ENCODE measurements around the gene RAPGEF1.

RAPGEF1 gene

DNA sequence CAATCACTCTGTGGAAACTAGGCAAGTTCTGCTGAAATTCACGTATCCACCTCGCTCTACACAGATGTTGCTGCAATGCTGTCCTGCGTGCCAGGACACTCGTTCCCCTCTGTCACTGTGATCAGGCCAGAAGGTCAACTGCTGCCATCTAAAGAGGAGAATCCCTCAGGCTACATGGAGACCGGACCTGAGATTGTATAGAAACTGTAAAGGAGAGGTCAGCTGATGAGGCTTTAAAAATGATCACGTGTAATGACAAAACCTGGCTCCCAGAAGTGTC lies 114.4 kb downstream of the RAPGEF1 start:
- ATAC-seq (no peak), DNase-seq (no peak)

DNA sequence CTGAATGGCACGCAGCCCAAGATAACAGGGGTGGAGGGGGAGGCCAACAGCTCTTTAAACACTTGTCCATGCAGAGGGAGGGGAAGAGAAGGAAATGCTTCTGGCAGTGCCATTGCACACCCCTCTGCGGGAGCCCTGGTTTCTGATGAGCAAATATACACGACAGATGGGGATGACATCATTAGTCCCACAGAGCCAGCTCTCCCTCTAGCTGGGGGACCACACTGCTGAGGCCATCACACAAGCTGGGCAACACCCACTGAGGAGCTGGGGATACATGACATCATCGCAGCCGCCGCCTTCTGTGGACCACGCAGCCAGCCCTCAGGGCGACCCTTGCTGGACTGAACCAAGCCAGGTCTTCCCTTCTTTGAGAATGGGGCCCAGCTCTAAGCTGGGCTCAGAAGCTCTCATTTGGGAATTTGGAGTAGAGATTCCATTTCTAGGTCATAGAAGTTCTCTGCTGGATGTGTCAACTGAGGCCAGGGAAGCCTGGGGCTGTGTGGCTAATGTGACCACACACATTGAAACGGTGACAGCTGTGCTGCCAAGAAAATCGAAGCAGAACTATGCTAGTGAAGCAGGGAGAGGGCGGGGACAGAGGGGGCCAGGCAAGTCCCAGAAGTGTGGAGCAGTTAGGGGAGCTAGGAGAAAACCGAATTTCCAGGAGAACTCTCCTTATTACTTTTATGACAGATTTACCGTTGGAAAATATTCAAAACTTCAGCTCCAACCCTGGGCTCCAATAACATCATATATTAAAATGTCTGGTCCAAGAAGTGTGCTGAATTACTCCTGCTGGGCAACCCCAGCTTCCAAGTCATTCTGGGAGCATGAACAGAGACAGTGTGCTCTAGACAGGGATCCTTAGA lies 115.0 kb downstream of the RAPGEF1 start:
- ATAC-seq (no peak), DNase-seq (no peak)

DNA sequence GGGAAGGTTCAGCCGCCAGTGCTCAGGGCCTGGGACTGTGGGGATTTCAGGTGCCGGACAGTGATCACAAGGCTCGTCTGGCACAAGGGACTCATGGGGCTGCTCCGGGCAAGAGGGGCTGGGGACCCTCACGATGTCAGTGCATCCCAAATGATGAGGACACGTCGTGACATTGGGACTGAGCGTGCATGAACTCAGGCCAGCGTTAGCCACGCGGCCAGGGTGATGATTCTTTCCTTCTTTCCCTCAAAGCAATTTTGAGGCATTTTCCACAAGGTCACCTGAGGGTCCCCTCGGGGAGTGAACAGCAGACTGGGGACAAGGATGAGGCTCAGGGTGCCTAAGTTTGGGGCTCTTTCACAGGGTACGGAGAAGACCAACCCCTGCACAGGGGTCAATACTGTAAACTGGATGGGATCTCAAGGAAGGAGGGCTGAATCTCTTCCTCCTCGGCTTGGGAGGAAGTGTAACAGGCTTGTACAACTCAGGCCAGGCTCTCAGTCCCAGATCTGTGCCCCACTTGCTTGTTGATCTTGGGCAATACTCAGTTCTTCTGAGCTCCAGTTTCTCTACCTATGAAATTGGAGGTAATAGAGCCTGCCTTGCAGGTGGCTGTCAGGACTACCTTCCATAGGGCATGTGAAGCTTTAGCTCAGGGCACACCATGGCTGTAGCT lies 116.1 kb downstream of the RAPGEF1 start:
- ATAC-seq (no peak), DNase-seq (no peak)

DNA sequence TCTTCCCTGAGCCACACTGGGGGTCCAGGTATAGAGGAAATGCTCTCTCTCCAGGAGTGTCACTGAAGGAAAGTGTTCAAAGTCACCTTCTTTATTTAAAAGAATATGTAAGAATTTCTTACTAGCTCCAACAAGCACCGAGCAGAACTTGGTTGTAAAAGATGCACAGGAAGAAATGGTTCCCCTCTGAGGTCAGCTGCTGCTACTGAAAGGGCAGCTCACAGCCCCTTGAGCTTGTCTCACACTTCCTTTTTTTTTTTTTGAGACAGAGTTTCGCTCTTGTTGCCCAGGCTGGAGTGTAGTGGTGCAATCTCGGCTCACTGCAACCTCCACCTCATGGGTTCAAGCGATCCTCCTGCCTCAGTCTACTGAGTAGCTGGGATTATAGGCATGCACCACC lies 117.4 kb downstream of the RAPGEF1 start:
- DNase-seq (no peak), ATAC-seq (no peak)

DNA sequence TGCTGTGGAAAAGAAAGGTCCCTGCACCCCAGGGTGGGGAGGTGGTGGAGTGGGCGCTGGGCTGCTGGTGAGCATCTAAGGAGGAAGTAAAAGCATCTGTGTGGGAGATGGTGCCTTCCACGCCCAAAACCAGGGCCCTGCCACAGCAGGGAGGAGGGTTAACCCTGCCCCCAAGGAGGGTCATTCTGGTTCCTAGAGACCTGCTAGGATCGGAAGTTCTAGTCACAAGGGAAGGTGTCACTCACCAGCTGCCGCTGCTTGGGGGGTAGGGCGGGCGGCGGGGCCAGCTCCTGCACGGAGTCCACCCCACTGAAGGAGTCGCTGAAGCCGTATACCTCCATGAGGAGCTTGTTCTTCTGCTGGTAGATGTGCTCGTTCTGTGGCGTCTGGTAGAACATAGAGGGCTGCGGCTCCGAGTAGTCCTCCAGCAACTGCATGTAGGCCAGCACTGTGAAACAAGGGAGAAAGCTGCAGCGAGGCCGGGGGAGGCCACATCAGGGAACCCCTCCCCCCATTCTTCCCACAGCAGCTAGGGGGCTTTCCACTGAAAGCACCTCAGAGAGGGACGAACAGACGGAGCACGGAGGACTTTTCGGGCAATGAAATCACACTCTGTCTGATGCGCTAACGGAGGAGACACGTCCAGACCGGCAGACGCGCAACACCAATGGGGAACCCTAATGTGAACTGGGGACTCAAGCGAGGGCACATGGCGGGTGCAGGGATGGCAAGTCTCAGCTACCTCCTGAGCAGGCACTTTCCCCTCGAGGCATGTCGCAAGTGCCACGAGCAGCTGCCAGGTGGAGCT lies 118.1 kb downstream of the RAPGEF1 start:
- ATAC-seq, result no peak
- DNase-seq, result no peak

DNA sequence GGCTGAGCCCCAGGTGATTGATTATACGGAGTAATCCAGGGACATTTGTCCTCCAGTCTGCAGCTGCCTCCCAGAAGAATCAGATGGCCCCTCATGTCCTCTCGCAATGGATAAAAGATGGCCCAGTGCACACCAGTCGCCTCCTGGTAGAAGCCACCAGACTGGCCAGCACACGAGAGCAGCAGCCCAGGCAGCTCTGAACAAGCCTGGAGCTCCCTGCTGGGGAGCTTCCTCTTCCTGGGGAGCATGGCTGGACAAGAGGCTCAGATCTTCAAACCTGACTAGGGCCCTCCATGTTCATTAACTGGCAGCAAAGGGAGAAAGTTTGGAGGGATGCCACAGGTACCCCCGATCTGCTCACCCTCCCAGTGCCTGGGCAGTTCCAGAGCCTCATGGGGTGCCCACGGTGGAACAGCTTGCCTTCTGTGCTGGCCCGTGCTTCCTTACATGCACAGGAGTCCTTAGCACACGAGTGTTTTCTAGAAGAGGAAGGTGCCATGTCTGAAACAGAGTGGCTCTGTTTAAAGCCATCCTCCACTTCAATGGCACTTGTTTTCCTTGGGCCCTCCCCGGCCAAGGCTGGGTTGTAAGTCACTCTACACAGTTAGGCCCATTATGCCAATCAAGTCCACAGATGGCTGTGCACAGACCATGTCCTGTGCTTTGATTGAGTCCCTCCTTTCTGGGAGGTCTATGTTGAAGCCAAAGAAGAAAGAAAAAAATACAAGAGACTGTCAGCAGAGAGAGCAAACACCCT lies 118.9 kb downstream of the RAPGEF1 start:
- ATAC-seq (no peak), DNase-seq (no peak)

DNA sequence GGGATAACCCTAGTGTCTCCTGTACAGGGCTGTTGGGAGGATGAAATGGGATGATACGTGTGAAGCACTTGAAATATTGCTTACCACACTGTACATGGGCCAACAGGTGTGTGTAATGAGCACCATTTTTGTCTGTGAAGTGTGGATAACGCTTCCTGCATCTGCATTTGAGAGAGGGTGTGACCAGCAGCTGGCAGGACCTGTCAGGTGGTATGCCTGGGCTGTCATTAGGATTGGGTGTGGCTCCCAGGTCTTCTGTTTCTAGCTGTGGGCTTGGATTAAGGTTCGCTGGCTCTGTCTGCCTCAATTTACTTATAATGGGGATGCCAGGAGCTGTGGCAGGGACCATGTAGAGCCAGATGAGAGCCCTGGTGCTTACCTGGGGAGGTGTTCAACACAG lies 120.2 kb downstream of the RAPGEF1 start:
- no peak for ATAC-seq
- DNase-seq, result no peak

DNA sequence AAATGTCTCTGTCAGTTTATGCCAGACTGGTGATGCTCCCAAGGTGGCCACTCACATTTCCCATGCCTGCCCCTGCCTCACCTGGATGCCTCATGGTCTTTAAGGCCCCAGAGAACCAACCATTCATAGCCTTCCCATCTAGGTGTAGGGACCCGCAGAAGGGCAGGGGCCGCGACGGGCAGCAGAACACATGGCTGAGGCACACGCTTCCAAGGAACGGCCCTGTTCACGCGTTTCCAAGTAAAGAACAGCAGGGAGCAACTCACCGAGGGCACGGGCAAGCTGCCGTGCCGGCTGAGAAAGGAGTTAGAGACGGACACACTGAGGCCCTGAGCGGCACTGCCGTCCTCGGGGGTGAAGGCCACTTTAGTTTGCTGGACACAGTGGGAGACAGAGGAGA lies 121.1 kb downstream of the RAPGEF1 start:
- DNase-seq (no peak), ATAC-seq (no peak)

DNA sequence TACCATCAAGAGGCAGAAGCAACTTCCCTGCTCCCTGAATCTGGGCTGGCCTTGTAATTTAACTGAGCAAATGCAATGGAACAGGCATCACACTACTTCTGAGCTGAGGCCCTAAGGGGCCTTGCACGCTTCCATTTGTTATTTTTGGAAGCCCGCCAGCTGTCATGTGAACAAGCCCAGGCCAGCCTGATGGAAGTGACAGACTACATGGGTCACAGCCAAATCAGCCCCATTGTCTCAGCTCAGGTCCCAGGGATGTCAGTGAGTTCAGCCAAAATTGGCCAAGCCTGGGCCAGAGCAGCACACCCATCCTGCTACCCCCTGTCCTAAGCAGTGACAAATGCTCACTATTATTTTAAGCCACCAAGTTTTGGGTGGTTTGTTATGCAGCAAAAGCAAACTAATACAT lies 121.8 kb downstream of the RAPGEF1 start:
- no peak for ATAC-seq
- no peak for DNase-seq

DNA sequence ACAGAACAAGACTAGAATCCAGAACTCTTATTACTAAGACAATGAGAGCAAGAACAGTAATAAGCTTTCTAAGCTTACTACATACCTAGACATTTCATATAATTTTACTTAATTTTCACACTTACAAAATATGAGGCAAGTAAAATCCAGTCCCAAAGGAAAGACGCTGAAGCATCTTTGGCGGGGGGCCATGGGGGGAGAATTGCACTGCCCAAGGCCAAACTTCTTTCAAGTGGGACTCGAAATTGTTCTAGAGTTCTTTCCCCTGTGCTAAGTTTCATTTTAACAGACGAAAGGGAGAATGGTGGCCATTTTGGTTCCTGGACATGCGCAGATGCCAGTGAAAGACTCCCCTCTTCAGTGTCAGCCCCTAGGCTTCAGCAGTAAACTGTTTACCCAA lies 122.3 kb downstream of the RAPGEF1 start:
- DNase-seq, result no peak
- ATAC-seq, result no peak

DNA sequence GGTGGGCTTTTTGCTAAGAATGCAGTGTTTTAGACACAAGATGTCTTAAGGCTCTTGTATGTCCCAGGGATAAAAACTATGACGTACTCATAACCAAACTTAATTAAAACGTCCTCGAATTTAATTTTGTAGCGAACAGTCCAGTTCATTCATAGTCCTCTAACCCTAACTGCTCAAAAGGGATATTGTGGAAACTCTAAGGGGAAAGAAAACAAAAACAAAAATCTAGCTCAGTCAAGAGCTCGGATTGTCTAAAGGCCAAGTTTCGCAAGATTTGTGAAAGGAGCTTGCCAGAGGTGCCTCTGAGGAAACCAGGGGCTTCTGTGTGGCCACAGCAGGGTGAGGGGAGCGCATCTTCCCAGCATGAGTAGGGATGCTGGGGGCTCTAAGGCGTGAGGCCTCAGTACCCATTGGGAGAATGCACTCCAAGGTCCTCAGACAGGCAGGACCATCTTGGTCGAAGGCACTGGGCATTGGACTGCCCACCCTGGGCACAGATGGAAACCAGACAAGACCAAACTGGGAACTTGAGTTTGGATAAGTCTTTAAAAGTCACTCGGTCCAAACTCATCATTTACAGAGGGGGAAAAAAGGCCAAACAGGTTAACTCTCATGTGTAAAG lies 122.8 kb downstream of the RAPGEF1 start:
- DNase-seq, result no peak
- no peak for ATAC-seq

DNA sequence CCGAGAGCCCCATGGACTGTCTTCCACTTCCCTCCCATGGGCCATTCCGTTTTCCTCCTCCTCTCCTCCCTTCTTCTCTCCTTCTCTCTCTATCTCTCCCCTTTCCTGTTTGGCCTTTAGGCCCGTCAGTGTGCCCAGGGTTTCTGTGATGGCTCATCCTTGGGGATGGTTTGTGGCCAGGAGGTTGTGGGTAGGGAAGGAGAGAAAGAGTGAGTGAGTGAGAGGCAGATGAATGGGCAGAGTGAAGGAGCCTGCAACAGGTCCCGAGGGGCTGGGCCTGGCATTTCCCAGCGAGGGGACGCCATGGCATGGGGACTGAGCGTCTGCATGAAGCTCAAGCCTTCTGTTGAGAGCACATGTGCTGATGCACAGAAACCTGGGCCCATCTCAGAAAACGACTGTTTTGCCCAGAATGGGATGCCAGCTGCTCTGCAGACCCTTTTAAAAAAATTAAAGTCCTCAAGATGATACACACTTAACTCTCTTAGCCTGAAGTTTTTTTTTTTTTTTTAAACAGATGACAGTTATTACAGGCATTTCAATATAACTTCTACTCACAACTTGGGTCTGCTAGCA lies 125.4 kb downstream of the RAPGEF1 start:
- DNase-seq, result no peak
- ATAC-seq, result no peak

DNA sequence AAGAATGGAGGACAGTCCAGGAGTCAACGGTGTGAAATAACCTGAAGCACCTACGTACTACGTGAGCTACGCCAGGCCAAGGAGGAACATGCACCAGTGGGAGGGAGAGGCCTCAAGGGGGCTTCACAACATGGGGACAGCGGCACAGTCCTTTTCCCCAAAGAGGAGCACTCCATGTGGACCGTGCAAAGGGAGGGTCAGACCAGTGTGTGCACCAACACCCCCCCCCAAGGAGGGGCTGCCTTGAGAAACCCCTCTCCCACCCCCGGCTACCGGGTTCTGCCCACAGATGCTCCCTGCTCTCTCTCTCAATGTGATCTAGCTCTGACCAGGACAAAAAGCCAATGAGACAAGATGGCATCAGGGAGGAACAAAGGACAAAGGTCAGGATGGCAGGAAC lies 126.0 kb downstream of the RAPGEF1 start:
- DNase-seq, result no peak
- no peak for ATAC-seq

DNA sequence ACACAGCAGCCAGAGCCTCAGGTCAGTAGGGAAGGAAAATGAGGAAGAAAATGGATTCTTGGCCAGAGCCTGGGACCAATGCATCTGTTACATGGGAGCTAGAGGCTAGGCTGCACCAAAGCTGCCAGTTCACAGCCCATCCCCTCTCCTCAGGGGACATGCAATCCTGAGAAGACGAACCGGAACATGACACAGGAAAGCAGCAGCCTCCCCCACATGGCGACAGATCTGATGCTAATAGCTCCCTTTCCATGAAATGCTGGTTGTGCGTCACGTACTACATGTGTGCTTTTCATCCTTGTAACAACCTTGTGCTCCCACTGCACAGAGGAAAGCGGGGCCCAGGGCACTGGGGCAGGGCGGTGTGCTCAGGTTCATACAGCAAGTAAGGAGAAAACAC lies 127.0 kb downstream of the RAPGEF1 start:
- no peak for DNase-seq
- no peak for ATAC-seq

DNA sequence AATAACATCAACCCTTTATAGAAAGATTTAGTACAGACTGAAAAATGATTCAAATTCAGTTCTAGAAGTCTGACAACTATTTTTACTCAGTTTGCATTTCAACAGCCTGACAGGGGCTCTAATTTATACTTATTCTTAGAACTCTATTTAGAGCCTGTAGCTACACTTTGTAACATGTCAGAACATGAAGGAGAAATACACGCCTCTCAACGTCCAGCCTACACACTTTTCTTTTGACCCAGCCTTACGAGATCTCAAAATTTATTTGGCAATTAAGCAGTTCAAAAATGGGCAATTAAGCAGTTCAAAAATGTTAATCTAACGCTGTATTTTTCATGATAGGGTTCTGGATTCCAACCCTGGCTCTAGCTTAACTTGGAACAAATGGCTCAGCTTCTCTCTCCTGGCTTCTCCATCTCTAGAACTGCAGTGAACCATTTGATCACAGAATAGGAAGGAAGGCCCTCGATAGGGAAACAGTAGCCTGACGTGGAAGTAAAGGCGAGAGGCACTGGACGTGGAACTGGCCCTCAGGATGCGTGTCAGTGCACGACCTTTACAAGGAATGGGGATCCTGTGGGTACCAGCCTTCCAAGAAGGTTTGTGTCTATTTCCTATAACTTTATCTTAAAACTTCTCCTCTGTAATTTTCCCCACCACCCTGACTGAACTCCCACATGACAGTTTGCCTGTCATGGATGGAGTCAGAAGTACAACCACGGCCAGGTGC lies 128.1 kb downstream of the RAPGEF1 start:
- DNase-seq (no peak), ATAC-seq (no peak)

DNA sequence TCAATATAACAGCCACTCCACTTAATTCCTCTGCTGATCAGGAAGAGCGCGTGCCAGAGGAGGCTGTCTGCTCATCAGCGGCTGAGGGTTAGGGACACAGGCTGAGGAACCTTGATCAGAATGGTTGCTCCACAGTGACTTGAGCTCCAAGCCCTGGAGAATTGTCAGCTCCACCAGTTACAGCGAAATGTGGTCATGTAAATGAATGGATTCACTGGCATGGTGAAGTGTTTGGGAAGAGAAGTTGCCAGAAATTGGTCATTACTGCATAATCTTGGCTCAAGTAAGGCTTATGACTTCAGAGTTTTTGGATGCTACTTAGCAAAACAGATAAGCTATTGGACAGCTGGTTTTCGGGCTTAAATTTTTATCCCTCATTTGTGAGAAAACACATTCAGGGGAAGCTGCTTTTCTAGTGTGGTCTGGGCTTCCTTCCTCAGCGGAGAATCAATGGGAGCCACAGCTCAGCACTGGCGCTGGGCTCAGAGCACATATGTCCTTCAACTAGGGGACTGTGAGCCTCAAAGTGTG lies 129.6 kb downstream of the RAPGEF1 start:
- DNase-seq, result no peak
- no peak for ATAC-seq

DNA sequence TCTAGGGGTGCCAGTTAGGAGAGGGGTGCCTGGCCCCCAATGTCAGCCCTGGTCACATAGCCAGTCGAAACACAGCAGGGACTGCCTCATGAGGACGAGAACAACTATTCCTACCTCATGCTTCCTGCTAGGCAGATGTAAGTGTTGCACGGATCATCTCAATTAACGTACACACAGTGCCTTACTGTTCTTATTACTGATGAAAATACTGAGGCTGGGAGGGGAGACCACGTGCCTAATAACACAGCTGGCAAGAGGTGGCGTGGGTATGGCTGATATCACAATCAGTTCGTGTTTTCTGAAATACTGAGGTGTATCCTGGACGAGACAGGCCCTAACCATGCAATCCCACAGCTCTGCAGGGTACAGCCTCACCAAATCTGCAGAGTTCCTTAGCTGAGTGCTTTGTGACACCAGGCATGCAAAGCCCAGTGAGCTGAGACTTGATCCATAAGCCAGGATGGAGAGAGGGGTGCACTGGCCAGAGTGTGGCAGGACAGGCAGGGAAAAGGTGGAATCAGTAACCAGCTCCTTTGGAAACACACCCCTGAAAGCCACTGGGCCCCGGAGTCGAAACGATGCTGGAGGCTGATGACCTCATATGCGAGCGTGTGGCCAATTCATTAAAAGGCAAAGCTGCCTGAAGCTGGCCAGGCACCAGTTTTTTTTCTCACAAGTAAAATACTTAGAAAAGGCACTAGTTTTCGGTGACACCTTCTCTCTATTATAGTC lies 130.6 kb downstream of the RAPGEF1 start:
- ATAC-seq (no peak), DNase-seq (no peak)

DNA sequence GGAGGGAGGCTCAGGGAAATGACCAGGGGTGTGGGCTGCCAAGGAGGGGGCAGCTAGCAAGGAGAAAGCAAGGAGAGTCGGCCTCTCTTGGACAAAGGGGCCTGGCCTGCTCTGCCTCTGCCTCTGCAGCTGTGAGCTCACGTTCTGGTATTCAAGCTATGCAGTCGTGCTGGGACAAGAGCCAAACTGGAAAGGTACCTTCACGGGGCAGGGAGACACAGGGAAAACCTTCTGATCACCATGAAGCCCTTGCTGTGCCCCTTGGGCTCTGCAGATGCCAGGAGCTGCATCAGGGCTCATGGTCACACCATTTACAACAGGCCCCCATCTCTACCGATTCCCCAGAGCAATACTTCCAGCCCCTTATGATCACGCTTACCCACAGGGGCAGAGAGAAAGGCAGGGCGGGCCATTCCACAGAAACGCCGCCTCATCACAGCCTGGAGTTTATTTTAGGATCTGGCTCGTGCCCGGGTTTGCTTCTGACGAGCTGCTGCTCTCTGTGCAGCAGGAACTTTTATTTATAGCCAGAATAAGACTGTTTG lies 131.3 kb downstream of the RAPGEF1 start:
- ATAC-seq, result no peak

DNA sequence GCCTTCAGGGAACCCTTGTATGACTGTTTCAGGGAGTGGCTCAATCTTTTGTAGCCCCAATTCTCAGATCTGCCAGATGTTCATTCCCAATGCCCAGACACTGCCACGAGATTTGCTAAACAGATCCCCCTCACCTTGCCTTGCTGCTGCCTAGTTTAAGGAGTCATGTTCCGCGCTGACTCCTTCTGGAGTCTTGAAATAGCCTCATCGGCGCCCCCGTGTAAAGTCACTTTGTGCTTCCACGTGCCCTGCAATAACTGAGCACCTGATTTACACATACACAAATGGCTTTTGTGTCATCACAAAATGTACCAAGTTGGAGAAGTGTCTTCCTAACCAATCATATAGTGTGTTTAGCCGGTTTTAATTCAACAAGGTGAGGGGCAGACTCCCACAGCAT lies 132.3 kb downstream of the RAPGEF1 start:
- no peak for DNase-seq
- no peak for ATAC-seq

More for the DNA sequence above, 131.3 kb downstream of the RAPGEF1 start:
- DNase-seq, result no peak
